ENCODE results near the gene NKAIN4.

Gene NKAIN4

GRCh38 chr20:63216849-63217471 lies 37.3 kb downstream of the NKAIN4 start:
- DNase-seq = no peak

- DNase-seq = peak; percentile 92 to 95
Measured at GRCh38 chr20:63216041-63216848, 38.0 kb downstream of the NKAIN4 start, which contains the start of gene YTHDF1. YTHDF1 (minus strand) TSS chr20:63216131; CDS start chr20:63215892, 239 bp downstream.

- no peak for DNase-seq
Measured at GRCh38 chr20:63215101-63216040, 38.9 kb downstream of the NKAIN4 start.

GRCh38 chr20:63214514-63214913 lies 39.7 kb downstream of the NKAIN4 start:
- DNase-seq = no peak

GRCh38 chr20:63212792-63213191 lies 41.5 kb downstream of the NKAIN4 start:
- no peak for DNase-seq

GRCh38 chr20:63212393-63212730 lies 41.9 kb downstream of the NKAIN4 start:
- no peak for DNase-seq

GRCh38 chr20:63210011-63210605 lies 44.2 kb downstream of the NKAIN4 start:
- DNase-seq = no peak

DNA sequence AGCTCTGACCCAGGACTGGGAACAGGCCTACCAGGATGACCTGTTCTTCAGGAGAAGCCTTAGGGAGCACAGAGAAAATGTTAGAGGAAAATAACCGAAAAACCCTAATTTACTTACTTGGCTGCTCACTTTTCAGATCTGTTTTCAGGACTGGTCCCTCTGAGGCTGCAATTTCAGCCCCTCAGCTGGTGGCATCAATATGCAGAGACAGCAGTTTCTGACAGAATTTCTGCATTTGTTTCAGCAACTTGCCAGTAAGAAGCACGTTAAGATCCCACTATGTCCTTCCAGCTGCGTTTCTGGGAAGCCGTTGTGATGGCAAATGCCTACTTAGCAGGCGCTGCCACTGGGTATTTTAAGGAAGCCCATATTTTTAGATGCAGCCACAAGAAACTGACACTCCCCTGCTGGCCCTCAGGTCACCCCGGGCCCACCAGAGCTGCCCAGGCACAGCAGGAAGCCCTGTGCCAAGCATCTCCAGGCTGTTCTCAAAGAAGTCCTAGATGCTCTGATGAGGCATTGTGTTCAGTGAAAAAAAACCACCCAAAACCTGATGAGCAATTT lies 45.8 kb downstream of the NKAIN4 start:
- DNase-seq = no peak

GRCh38 chr20:63206878-63207277 lies 47.4 kb downstream of the NKAIN4 start:
- DNase-seq = no peak

- no peak for DNase-seq
Measured at GRCh38 chr20:63205896-63206295, 48.4 kb downstream of the NKAIN4 start.

GRCh38 chr20:63204362-63204761 lies 49.9 kb downstream of the NKAIN4 start:
- no peak for DNase-seq

- DNase-seq = no peak
Measured at GRCh38 chr20:63202811-63203526, 51.3 kb downstream of the NKAIN4 start.

DNA sequence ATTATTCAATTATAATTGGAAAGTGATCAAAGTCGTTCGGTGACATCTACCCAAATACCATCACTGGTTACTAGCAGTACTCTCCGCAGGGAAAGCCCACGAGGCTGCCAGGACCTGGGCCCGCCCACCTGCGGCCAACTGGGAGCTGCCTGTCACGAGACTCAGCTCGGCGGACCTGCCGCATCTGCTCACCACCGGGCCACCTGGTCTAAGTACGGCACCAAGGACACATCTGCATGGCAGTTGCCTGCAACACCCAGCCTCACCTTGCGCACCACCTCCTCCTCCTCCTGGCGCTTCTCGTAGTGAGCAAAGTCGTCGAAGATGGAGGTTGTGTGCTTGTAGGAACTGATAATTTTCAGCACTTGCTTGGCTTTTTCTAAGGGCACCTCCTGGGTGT lies 52.2 kb downstream of the NKAIN4 start:
- DNase-seq = no peak

DNA sequence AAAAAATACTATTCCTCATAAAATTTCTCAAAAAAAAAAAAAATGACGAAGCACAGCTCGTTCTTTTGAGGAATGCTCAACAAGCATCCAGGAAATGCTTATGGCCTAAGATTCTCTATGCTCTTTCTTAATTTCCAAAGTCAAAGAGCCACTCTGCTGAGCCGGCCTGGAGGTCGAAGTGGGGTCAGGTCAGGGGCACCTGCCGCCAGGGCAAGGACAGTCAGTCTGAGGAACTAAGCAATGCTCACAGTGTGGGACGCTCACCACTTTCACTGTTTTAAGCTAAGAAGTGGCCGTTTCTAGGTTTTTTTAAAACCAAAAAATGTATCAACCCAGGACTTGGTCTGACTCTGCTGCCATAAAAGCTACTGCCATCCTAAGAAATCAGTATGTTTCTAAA lies 55.7 kb downstream of the NKAIN4 start:
- no peak for DNase-seq

DNA sequence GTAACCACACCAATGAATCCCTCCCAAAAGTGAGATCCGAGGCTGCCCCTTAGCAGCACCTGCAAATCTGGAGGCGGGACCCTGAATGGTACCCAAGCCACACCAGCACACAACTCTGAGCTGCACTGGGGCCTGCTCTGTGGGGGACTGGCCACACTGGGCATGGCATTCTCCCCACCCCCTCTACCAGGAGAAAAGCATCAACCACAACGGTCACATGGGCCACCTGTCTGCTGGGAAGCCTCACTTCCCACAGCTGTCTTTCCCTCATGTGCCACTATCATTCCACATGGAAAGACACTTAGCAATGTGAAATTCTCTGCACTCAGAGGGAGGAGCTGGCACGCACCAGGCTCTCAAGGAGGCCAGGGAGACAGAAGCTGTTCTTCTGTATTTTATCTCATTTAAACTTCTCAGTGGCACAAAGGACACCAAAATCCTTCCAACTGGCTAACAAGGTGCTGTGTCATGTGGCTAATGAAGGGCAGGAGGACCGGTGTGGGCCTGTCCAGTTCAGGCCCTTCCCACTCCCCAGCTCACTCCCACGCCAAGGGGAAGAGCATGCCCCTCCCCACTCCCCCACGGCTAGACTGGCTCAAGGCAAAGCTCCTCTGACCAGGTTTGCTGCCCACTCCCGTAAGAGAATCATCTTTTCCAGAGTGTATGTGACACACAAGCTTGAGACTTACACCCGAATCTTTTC lies 57.3 kb downstream of the NKAIN4 start:
- no peak for DNase-seq

GRCh38 chr20:63194797-63195173 lies 59.5 kb downstream of the NKAIN4 start:
- no peak for DNase-seq

GRCh38 chr20:63194007-63194796 lies 60.1 kb downstream of the NKAIN4 start:
- DNase-seq = no peak

DNA sequence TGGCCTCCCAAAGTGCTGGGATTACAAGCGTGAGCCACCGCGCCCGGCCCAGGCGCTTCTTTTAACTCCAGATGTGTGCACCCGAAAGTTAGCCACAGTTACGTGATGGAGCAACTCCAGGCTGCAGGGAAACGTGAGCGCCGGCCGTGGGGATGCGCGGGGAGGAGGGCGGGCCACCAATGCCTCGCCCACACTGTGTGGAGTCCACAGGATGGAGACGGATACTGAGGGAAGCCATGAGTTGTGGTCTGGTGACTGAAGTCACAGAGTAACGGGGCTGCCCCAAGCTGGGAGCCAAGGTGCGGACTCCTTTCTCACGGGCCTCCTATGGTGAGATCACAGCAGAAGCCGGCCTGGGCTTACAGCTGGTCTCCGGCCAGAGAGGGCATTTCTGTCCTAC lies 61.5 kb downstream of the NKAIN4 start:
- DNase-seq = no peak

GRCh38 chr20:63191400-63191799 lies 62.9 kb downstream of the NKAIN4 start:
- no peak for DNase-seq

- DNase-seq = no peak
Measured at GRCh38 chr20:63190828-63191227, 63.4 kb downstream of the NKAIN4 start.

Measured in activated CD4-positive, alpha-beta T cell treated with anti-CD3 and anti-CD28 coated beads for 4 hours (primary cell).